Skeletal muscle satellite cell (primary cell): ENCODE data around the gene SEMA6C.

ENCODE experiments used
- H3K27me3 ChIP-seq: 2 replicates; pipeline ENCODE4 v1.7.0; 2013; ENCODE audit warnings: low read length; ENCODE audit not compliant: control insufficient read depth, insufficient read depth
- H3K36me3 ChIP-seq: 2 replicates; pipeline ENCODE4 v1.7.0; 2013; ENCODE audit warnings: mild to moderate bottlenecking, control low read depth, low read length; ENCODE audit not compliant: insufficient read depth
- H3K4me1 ChIP-seq: 2 replicates; pipeline ENCODE4 v1.7.0; 2013; ENCODE audit warnings: low read length; ENCODE audit not compliant: control insufficient read depth, insufficient read depth
- H3K4me2 ChIP-seq: 2 replicates; pipeline ENCODE4 v1.7.0; 2013; ENCODE audit warnings: mild to moderate bottlenecking, low read length
- H3K4me3 ChIP-seq: 2 replicates; pipeline ENCODE4 v1.7.0; 2013; ENCODE audit warnings: low read length
- H3K9ac ChIP-seq: 2 replicates; pipeline ENCODE4 v1.7.0; 2013; ENCODE audit warnings: mild to moderate bottlenecking, low read depth, low read length, moderate library complexity
- H3K9me3 ChIP-seq: replicated peaks from 2 replicates; pipeline ENCODE4 v1.7.0; 2013; ENCODE audit warnings: mild to moderate bottlenecking, control low read depth, low read length

The SEMA6C gene

DNA sequence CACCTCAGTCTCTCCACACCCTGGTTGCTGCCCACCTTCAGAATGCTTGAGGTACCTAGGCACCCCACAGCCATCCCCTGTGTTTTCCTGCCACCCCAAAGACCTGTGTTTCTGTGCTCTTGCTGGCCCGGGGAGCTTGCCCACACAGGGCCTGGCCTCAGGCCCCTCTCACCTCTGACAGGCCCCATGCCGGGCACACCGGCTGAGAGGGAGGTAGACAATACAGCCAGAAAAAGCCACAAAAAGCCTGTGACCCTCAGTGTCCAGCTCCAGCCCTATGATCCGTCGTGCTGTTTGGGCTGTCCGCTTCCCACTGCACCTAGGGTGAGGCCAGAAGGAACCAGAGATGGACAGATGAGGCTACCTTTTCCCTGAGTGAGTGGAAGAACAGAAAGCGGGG is 11.4 kb downstream of the SEMA6C start:
- no peaks in the 10 kb centered on the region for H3K4me1 ChIP-seq
- no peak overlapping the region for H3K9ac ChIP-seq
- no peaks in the 10 kb centered on the region for H3K36me3 ChIP-seq
- no peaks in the 10 kb centered on the region for H3K27me3 ChIP-seq
- H3K4me2 ChIP-seq, result no peak overlapping the region
- H3K9me3 ChIP-seq, result no peaks in the 10 kb centered on the region
- H3K4me3 ChIP-seq, result no peak overlapping the region

DNA sequence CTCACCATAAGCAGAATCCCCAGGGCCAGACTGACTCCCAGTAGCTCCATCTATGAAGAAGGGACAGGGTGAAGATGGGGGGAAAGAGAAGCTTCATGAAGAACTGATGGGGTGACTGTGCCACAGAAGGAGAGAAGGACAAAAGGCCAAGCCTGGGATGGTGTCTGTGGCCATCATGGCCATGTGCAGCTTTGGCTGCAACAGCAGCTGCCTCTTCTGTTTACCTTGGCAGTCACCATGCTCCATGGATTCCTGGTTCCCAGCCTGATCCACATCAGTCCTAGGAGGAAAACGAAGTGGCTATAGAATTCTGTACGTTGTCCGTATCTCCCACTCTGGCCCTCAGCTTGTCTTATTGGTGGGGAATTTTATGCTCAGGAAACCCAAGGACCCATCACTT is 12.0 kb downstream of the SEMA6C start:
- H3K9me3 ChIP-seq, result no peaks in the 10 kb centered on the region
- no peaks in the 10 kb centered on the region for H3K36me3 ChIP-seq
- no peak overlapping the region for H3K4me2 ChIP-seq
- no peak overlapping the region for H3K4me3 ChIP-seq
- no peaks in the 10 kb centered on the region for H3K4me1 ChIP-seq
- H3K27me3 ChIP-seq, result no peaks in the 10 kb centered on the region
- no peak overlapping the region for H3K9ac ChIP-seq

DNA sequence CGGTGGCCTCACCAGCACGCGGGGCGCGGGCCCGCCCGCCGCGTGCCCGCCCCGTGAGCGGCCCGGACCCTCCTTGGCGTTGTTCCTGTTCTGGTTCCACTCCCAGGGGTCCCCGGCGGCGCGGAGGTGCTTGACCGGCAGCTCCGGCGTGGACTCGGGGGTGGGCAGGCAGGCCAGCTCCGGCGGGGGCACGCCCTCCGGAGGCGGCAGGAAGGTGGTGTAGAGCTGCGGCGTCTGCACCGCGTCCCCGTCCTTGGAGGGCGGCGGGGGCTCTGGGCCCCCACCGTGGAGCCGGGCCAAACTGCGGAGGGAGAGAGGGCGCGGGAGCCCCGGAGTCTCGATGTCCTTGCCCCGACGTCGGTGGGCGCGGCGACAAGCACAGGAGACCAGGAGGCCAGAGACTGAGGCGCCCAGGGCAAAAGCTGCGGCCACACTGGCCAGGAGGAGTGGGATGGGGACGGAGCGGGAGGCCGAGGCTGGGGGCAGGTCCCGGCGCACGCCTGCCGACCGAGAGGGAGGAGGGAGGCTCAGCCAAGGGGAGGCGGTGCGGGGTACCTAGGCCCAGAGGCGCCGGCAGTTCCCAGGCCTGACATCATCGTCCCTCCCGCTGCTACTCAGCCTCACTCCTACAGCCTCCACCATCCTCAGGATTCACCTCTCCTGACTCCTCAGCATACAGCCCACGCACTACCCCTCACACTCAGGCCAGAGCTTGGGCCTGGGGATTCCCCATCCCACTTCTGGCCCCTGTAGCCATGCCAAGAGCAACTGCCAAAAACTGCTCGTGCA is 13.2 kb downstream of the SEMA6C start:
- no peaks in the 10 kb centered on the region for H3K9me3 ChIP-seq
- H3K36me3 ChIP-seq, result no peaks in the 10 kb centered on the region
- H3K27me3 ChIP-seq, result no peaks in the 10 kb centered on the region
- H3K9ac ChIP-seq, result no peak overlapping the region
- no peaks in the 10 kb centered on the region for H3K4me1 ChIP-seq
- H3K4me3 ChIP-seq, result no peak overlapping the region
- no peak overlapping the region for H3K4me2 ChIP-seq

DNA sequence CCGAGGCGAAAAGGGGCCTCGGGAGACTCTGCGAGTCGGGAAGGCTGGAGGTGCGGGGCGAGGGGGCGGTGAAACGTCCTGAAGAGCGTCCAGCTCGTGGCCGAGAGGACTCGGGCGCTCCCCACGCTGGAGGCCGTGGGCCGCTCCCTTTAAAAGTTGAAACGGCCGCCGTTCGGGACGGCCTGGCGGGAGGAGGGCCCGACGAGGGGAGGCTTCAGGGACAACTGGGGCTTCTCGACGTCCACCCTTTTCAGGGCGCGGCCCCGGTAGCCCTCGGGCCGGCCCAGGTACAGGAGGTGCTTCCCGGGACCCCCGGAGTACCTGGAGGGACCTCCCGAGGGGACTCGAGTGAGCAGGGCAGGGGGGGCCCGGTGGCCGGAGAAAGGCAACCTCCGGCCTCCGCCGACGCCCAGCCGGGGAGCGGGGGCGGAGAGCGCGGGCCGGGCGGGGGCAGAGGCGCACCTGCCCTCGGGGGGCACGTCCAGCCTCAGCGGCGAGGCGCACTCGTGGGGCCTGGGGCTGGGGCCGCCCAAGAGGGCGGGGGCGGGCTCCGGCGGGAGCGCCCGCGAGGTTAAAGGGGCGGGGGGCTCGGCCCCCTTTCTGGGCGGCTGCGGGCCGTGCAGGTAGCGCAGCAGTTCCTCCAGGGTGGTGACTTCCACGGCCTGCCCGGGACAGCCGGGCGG is 14.0 kb downstream of the SEMA6C start:
- Histone ChIP-seq H3K9ac (no peak overlapping the region), H3K4me3 (no peak overlapping the region), H3K4me1 (no peaks in the 10 kb centered on the region), H3K27me3 (no peaks in the 10 kb centered on the region), H3K36me3 (no peaks in the 10 kb centered on the region), H3K4me2 (no peak overlapping the region), H3K9me3 (no peaks in the 10 kb centered on the region)

DNA sequence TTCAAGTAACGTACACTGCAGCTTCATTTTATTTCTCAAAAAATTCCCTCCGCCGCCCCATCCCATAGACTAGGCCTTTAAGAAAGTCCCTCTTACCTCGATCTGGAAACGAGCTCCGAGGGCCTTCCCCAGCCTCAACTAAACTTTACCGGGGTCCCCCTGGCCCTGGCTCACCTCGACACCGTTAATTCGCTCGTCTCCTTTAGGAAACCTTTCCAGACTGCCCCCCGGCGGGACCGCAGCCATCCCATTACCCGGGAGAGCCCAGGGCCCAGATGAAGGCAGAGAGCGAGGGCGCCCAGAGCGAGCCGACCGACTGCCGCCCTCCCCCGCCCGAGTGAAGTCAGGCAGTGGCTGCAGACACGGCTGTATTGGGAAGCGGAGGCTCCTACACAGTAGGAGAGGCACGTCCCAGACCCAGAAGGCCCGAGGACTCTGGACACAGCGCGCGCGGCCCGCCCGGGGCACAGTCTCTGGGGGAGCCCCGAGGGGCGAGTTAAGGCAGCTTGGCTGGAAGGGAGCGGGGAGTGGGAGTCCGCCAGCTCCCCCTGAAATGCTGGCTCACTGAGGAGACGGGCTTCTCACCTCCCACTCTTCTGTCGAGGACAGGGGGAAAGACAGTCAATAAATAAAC is 14.6 kb downstream of the SEMA6C start:
- no peak overlapping the region for H3K4me3 ChIP-seq
- H3K9ac ChIP-seq, result no peak overlapping the region
- H3K9me3 ChIP-seq, result no peaks in the 10 kb centered on the region
- H3K27me3 ChIP-seq, result no peaks in the 10 kb centered on the region
- H3K36me3 ChIP-seq, result no peaks in the 10 kb centered on the region
- no peaks in the 10 kb centered on the region for H3K4me1 ChIP-seq
- no peak overlapping the region for H3K4me2 ChIP-seq

DNA sequence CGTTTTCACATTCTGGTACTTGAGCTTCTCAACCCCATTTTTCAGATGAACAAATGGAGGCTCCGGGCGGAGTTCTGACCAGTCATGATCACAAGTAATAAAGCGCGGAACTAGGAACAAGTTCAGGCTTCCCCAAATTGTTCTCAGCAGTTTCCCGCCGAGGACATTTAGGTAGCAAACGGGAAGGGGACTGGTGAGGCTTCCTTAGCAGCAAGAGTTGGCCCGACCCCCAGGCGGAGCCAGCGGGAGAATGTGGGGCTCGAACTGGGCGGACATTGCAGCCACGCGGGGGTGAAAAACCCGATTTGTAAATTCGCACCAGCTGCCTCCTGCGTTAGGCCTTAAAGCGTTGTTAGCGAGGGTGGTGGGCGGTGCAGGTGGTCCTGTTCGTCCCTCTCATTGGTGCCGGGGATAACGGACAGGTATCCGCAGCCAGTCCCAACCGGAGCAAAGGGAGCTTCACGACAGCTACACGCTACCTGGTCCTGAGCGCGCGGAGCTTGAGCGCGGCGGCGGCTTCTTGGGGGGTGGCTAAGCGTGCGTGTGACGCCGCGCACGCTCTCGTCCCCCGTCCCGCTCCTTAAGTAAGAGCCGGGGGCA is 15.3 kb downstream of the SEMA6C start:
- no peaks in the 10 kb centered on the region for H3K4me1 ChIP-seq
- H3K4me2 ChIP-seq, result no peak overlapping the region
- no peaks in the 10 kb centered on the region for H3K9me3 ChIP-seq
- no peaks in the 10 kb centered on the region for H3K36me3 ChIP-seq
- no peak overlapping the region for H3K9ac ChIP-seq
- no peak overlapping the region for H3K4me3 ChIP-seq
- H3K27me3 ChIP-seq, result no peaks in the 10 kb centered on the region

DNA sequence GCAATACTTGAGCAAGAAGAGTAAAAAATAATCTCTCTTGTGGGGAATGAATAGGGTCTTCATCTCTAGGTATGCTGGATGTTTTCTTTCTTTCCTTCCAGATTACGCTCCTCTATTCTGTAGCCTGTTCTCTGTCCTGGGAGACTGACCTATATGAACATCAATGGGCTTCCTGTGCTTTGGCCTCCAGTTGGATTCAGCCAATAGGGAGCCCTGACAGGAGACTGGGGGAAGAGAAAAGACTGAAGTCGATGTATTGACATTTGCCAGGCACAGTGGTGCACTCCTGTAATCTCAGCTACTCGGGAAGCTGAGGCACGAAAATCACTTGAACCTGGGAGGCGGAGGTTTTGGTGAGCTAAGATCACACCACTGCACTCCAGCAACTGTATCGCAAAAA is 17.6 kb downstream of the SEMA6C start:
- H3K27me3 ChIP-seq, result no peaks in the 10 kb centered on the region
- no peaks in the 10 kb centered on the region for H3K36me3 ChIP-seq
- no peak overlapping the region for H3K4me2 ChIP-seq
- H3K9ac ChIP-seq, result no peak overlapping the region
- H3K4me1 ChIP-seq, result no peaks in the 10 kb centered on the region
- H3K9me3 ChIP-seq, result no peaks in the 10 kb centered on the region
- no peak overlapping the region for H3K4me3 ChIP-seq

DNA sequence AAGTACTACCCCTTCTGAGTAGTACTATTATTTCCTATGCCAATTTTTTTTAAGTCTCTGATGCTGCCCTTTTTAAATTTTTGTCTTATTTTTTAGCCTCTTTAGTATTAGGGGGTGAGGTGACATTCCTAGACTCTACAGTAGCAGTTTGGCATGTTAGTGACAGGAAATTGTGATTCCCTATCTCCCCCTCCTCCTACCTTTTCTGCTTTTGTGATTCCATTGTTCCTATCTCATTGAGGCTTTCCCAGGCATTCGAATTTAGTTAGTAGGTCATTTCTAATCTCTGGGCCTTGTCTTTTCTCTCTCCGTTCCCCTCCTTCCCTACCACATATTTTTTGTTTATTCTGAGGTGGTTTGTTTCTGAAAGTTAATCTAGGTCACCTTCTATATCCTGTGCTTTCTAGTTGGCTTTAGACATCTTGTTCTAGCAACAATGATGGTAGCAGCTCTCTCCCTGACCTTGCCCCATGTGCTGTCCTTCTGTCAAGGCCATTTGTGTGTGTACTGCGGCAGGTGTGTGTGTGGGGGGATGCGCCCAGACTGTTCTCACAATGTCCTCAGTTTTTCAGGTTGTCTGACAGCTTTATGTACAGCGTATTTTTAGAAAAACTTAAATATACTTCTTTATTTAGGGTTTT is 21.5 kb downstream of the SEMA6C start:
- H3K4me3 ChIP-seq, result no peak overlapping the region
- H3K4me1 ChIP-seq, result no peaks in the 10 kb centered on the region
- H3K9ac ChIP-seq, result no peak overlapping the region
- H3K4me2 ChIP-seq, result no peak overlapping the region
- H3K36me3 ChIP-seq, result no peaks in the 10 kb centered on the region
- H3K9me3 ChIP-seq, result no peaks in the 10 kb centered on the region
- no peaks in the 10 kb centered on the region for H3K27me3 ChIP-seq

DNA sequence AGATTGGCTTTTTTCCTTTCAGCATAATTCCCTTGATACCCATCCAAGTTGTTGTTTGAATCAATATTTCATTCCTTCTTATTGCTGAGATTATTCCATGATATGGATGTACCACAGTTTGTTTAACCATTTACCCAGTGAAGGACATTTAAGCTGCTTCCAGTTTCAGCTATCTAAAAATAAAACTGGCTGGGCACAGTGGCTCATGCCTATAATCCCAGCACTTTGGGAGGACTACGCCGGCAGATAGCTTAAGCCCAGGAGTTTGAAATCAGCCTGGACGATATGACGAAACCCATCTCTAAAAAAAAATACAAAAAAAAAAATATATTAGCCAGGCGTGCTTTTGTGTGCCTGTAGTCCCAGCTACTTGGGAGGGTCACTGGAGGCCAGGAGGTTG is 32.6 kb downstream of the SEMA6C start:
- H3K9ac ChIP-seq, result no peak overlapping the region
- H3K4me3 ChIP-seq, result no peak overlapping the region
- no peak overlapping the region for H3K4me2 ChIP-seq

DNA sequence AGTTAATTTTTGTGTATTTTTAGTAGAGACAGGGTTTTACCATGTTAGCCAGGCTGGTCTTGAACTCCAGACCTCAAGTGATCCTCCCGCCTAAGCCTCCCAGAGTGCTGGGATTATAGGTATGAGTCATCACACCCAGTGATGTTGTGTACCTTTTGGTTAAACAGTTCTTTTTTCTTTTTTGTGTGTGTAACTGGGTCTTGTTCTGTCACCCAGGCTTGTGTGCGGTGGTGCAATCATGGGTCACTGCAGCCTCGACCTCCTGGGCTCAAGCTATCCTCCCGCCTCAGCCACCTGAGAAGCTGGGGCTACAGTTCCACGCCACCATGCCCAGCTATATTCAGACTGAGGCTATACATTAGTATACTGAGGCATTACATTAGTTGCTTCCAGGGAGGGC is 38.1 kb downstream of the SEMA6C start:
- H3K4me3 ChIP-seq, result no peak overlapping the region

More for the DNA sequence above, 32.6 kb downstream of the SEMA6C start:
- Histone ChIP-seq H3K4me1 (no peaks in the 10 kb centered on the region), H3K9me3 (no peaks in the 10 kb centered on the region), H3K27me3 (no peaks in the 10 kb centered on the region), H3K36me3 (no peaks in the 10 kb centered on the region)

DNA sequence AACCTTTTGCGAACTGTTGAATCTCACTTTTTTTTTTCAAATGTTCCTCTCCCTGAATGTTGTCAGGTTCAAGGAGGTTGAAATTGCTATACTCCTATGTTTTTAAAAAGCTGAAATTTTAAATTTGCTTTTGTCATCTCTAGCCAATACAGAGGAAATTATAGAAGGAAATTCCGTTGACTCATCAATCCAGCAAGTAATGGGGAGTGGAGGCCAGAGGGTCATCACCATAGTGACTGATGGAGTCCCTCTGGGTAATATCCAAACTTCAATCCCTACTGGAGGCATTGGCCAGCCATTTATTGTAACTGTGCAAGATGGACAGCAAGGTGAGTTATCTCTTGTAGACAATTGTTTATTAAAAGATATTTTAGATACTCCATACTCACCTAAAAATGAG is 39.5 kb downstream of the SEMA6C start:
- no peak overlapping the region for H3K9ac ChIP-seq
- no peak overlapping the region for H3K4me2 ChIP-seq
- peaks cover 9% of the 10 kb centered on the region for H3K4me1 ChIP-seq
- no peaks in the 10 kb centered on the region for H3K36me3 ChIP-seq
- H3K27me3 ChIP-seq, result no peaks in the 10 kb centered on the region
- no peak overlapping the region for H3K4me3 ChIP-seq
- H3K9me3 ChIP-seq, result no peaks in the 10 kb centered on the region

More for the DNA sequence above, 38.1 kb downstream of the SEMA6C start:
- Histone ChIP-seq H3K27me3 (no peaks in the 10 kb centered on the region), H3K36me3 (no peaks in the 10 kb centered on the region), H3K9me3 (no peaks in the 10 kb centered on the region), H3K4me2 (no peak overlapping the region), H3K4me1 (peaks cover 9% of the 10 kb centered on the region), H3K9ac (no peak overlapping the region)
